Measurements from ENCODE around the gene CIB4.

The CIB4 gene

GRCh38 chr2:26642429-26642828 lies 1.3 kb upstream of the CIB4 start:
- Histone ChIP-seq H3K4me2 (ENCODE audit: insufficient read depth, low read length) (no peak overlapping the region), H3K27me3 (ENCODE audit: insufficient read depth, low read length, poor library complexity) (peaks cover 17% of the 10 kb centered on the region), H3K79me2 (ENCODE audit: insufficient read depth, low read length) (no peaks in the 10 kb centered on the region), H3K9ac (ENCODE audit: low read depth, low read length) (no peak overlapping the region), H3K4me1 (ENCODE audit: insufficient read depth, low read length) (no peaks in the 10 kb centered on the region), H3K9me3 (ENCODE audit: insufficient read depth, low read length, severe bottlenecking) (no peaks in the 10 kb centered on the region), H2AFZ (ENCODE audit: low read depth, low read length) (no peak overlapping the region), H3K36me3 (ENCODE audit: insufficient read depth, low read length) (no peaks in the 10 kb centered on the region), H3K4me3 (ENCODE audit: low read depth in 1 of 2, low read length in 2 of 2) (no peak overlapping the region), H4K20me1 (ENCODE audit: insufficient read depth, low read length) (no peaks in the 10 kb centered on the region; the same call in 1 of the 2 replicates), H3K27ac (ENCODE audit: low read length) (no peak overlapping the region)
- ATAC-seq (ENCODE audit: insufficient read depth, low read depth), result no peak
- TF ChIP-seq CTCF (IDR thresholded peaks at IDR 0.05; ENCODE audit: borderline replicate concordance, extremely low read depth, low read length, poor library complexity, severe bottlenecking) (no peak), EZH2 (IDR thresholded peaks at IDR 0.05; ENCODE audit: borderline replicate concordance, low read depth, low read length, severe bottlenecking) (no peak)
- DNase-seq, result no peak

- no peaks in the 10 kb centered on the region for H3K4me1 ChIP-seq (ENCODE audit: insufficient read depth, low read length)
- no peak overlapping the region for H3K9ac ChIP-seq (ENCODE audit: low read depth, low read length)
- no peak overlapping the region for H3K4me3 ChIP-seq (ENCODE audit: low read depth in 1 of 2, low read length in 2 of 2)
- ATAC-seq (ENCODE audit: insufficient read depth, low read depth) (no peak), DNase-seq (no peak)
- H2AFZ ChIP-seq (ENCODE audit: low read depth, low read length), result no peak overlapping the region
- H3K36me3 ChIP-seq (ENCODE audit: insufficient read depth, low read length), result no peaks in the 10 kb centered on the region
- no peak overlapping the region for H3K4me2 ChIP-seq (ENCODE audit: insufficient read depth, low read length)
- no peaks in the 10 kb centered on the region; the same call in 1 of the 2 replicates for H4K20me1 ChIP-seq (ENCODE audit: insufficient read depth, low read length)
- no peaks in the 10 kb centered on the region for H3K9me3 ChIP-seq (ENCODE audit: insufficient read depth, low read length, severe bottlenecking)
- H3K79me2 ChIP-seq (ENCODE audit: insufficient read depth, low read length), result no peaks in the 10 kb centered on the region
- TF ChIP-seq CTCF (IDR thresholded peaks at IDR 0.05; ENCODE audit: borderline replicate concordance, extremely low read depth, low read length, poor library complexity, severe bottlenecking) (no peak), EZH2 (IDR thresholded peaks at IDR 0.05; ENCODE audit: borderline replicate concordance, low read depth, low read length, severe bottlenecking) (no peak)
- peaks cover 24% of the 10 kb centered on the region for H3K27me3 ChIP-seq (ENCODE audit: insufficient read depth, low read length, poor library complexity)
- H3K27ac ChIP-seq (ENCODE audit: low read length), result no peak overlapping the region
Observed at GRCh38 chr2:26640331-26640745, 828 bp downstream of the CIB4 start.

- no peak for DNase-seq
- no peak for TF ChIP-seq CTCF (IDR thresholded peaks at IDR 0.05; ENCODE audit: borderline replicate concordance, extremely low read depth, low read length, poor library complexity, severe bottlenecking)
- no peak for TF ChIP-seq EZH2 (IDR thresholded peaks at IDR 0.05; ENCODE audit: borderline replicate concordance, low read depth, low read length, severe bottlenecking)
Observed at GRCh38 chr2:26639685-26640243, 1.4 kb downstream of the CIB4 start.

More at GRCh38 chr2:26639685-26640243, 1.4 kb downstream of the CIB4 start:
- Histone ChIP-seq H3K9me3 (ENCODE audit: insufficient read depth, low read length, severe bottlenecking) (no peaks in the 10 kb centered on the region), H3K9ac (ENCODE audit: low read depth, low read length) (no peak overlapping the region), H3K79me2 (ENCODE audit: insufficient read depth, low read length) (no peaks in the 10 kb centered on the region), H3K4me3 (ENCODE audit: low read depth in 1 of 2, low read length in 2 of 2) (no peak overlapping the region), H3K27me3 (ENCODE audit: insufficient read depth, low read length, poor library complexity) (peaks cover 27% of the 10 kb centered on the region), H3K27ac (ENCODE audit: low read length) (no peak overlapping the region), H4K20me1 (ENCODE audit: insufficient read depth, low read length) (no peaks in the 10 kb centered on the region; the same call in 1 of the 2 replicates), H3K4me2 (ENCODE audit: insufficient read depth, low read length) (no peak overlapping the region), H3K4me1 (ENCODE audit: insufficient read depth, low read length) (no peaks in the 10 kb centered on the region), H3K36me3 (ENCODE audit: insufficient read depth, low read length) (no peaks in the 10 kb centered on the region), H2AFZ (ENCODE audit: low read depth, low read length) (no peak overlapping the region)
- ATAC-seq (ENCODE audit: insufficient read depth, low read depth), result no peak

Measured in DND-41 (cell line).